Kidney epithelial cell (primary cell): ENCODE results near the gene DPH1. TPM values are rescaled to one million over a fixed set of nuclear protein-coding genes. Genes with fewer than 3 reads are reported as not detected.
A peak's percentile ranks its signal among the peaks of the same experiment; 100 is the strongest.

Experiments
- DNase-seq: peaks from one replicate; pipeline ENCODE4 v3.0.0-alpha.2; 2010; ENCODE audit warnings: low read depth
- H3K27me3 ChIP-seq: 2 replicates; pipeline ENCODE4 v1.6.0; 2011; ENCODE audit warnings: low read length; ENCODE audit not compliant: control insufficient read depth, insufficient read depth
- H3K36me3 ChIP-seq: 2 replicates; pipeline ENCODE4 v1.5.1; 2011; ENCODE audit warnings: low read length; ENCODE audit not compliant: control insufficient read depth, insufficient read depth
- H3K4me3 ChIP-seq: 2 replicates; pipeline ENCODE4 v1.5.1; 2011; ENCODE audit warnings: low read depth, mild to moderate bottlenecking, control low read depth, low read length
- total RNA-seq: library from RNA; depleted of rRNA; stranded (reverse); fragments of >200 nt; gene quantifications from 2 replicates; pipeline ENCODE4 v1.2.3, GENCODE V29; 2015
- TF ChIP-seq, protein P1 (sequence below): IDR thresholded peaks from 2 replicates; pipeline ENCODE4 v1.5.1; 2011; ENCODE audit warnings: mild to moderate bottlenecking, moderate library complexity, low read length, control low read depth, inconsistent platforms; ENCODE audit not compliant: insufficient read depth, poor library complexity, severe bottlenecking

Gene DPH1
- total RNA-seq, 1 donor from 2014 or later, result 29.5 TPM

DNA sequence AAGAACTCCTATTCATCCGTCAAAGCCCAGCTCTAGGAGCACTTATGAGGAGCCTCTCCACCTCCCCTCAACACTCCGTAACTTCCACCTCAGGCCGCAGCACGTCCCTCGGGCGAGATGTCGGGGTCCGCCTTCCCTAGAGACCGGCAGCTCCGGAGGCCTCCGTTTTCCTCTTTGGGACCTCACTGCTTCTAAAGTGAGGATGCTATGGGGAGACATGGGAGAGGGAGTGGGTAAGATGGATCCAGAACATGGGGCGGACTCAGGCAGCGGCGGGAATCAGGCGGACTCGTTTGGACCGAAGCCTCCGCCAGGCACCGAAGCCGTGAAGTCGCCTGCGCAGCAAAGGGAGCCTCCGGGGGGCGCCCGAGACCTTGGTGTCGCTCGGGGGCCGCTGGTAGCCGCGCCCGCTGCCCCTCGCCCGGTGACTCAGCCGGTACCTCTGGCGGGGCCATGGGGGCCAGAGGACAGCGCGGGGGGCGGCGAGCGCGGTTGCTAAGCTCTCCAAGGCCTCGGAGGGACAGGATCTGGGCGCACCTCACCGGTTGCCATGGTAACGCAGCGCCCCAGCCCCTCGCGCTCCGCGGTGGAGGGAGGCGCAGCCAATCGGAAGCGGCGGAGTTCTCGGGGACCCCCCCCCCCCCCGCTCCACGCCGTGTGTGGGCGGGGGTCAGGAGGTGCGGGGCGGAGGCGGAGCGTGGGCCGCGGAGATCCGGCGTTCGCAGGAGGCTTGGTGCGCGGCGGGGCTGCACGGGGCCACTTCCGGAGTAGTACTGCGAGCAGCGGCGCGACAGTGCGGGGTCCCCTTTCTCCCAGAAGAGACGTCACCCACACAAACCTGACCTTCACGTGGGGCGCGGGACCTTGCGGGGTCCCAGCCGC is 23.7 kb downstream of the DPH1 start:
- Histone ChIP-seq H3K36me3 (no peaks in the 10 kb centered on the region), H3K4me3 (peak overlapping the region; percentile 39), H3K27me3 (peaks cover 37% of the 10 kb centered on the region)
- DNase-seq, result no peak
- TF ChIP-seq, protein P1, sequence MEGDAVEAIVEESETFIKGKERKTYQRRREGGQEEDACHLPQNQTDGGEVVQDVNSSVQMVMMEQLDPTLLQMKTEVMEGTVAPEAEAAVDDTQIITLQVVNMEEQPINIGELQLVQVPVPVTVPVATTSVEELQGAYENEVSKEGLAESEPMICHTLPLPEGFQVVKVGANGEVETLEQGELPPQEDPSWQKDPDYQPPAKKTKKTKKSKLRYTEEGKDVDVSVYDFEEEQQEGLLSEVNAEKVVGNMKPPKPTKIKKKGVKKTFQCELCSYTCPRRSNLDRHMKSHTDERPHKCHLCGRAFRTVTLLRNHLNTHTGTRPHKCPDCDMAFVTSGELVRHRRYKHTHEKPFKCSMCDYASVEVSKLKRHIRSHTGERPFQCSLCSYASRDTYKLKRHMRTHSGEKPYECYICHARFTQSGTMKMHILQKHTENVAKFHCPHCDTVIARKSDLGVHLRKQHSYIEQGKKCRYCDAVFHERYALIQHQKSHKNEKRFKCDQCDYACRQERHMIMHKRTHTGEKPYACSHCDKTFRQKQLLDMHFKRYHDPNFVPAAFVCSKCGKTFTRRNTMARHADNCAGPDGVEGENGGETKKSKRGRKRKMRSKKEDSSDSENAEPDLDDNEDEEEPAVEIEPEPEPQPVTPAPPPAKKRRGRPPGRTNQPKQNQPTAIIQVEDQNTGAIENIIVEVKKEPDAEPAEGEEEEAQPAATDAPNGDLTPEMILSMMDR, result peak; percentile 61

DNA sequence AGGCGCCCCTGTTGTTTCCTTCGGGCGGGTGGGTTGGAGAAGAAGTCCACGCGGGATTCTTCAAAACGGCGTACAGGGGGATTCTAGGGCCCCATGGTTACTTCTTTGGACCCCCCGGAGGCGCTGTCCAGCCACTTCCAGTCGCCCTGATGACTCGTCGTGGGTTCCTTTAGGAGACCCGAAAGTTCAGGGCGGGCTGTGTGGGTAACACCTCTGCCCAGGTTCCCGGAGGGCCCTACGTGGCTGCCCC is 24.2 kb downstream of the DPH1 start:
- TF ChIP-seq, protein P1, result no peak
- Histone ChIP-seq H3K36me3 (no peaks in the 10 kb centered on the region), H3K27me3 (peaks cover 37% of the 10 kb centered on the region)

DNA sequence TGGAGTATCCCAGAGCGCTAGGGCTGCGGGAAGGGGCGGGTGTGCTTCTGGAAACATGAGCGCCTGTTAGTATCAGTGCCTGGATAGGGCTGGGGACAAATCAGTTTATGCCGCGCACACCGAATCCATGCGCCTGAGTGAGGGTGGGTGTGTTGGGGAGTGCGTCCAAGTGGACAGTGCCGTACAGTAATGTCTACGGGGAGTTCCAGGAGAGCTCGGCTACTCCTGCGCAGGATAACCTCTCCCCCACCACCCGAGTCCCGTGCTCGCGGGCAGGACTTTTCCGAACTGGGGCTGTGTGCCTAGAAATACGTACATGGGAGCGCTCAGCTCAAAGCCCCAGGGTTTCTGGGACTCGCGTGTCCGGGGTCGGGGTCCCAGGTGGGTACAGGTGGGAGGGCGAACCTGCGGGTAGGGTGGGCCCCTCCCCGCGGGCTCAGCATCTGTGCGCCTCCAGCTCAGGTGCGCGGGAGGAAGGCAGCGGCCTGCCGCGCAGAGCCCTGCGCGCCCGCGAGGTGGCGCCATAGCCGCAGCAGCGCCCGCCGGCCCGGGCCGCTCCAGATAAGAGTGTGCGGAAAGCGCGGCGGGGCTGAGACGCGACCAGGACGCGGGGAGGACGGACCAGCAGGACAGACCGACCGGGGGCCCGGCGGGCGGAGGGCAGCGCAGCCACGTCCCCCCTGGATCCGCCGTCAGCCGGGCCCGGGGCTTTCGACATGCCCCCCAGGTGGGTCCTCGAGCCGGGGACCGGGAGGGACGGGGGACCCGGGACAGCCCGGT is 24.7 kb downstream of the DPH1 start, which contains the start of gene HIC1:
Gene HIC1 (plus strand): TSS at position 592 of the 780 bp plus-strand sequence. CDS start 1,588 bp downstream, outside the sequence.
- H3K36me3 ChIP-seq, result no peaks in the 10 kb centered on the region
- H3K27me3 ChIP-seq, result peaks cover 37% of the 10 kb centered on the region
- no peak for DNase-seq
- TF ChIP-seq, protein P1, result peak; percentile 36
- peak within 1 kb of the TSS; percentile 47 for H3K4me3 ChIP-seq

More for the DNA sequence above, 24.2 kb downstream of the DPH1 start:
- no peak for DNase-seq
- peak overlapping the region; percentile 39 for H3K4me3 ChIP-seq

DNA sequence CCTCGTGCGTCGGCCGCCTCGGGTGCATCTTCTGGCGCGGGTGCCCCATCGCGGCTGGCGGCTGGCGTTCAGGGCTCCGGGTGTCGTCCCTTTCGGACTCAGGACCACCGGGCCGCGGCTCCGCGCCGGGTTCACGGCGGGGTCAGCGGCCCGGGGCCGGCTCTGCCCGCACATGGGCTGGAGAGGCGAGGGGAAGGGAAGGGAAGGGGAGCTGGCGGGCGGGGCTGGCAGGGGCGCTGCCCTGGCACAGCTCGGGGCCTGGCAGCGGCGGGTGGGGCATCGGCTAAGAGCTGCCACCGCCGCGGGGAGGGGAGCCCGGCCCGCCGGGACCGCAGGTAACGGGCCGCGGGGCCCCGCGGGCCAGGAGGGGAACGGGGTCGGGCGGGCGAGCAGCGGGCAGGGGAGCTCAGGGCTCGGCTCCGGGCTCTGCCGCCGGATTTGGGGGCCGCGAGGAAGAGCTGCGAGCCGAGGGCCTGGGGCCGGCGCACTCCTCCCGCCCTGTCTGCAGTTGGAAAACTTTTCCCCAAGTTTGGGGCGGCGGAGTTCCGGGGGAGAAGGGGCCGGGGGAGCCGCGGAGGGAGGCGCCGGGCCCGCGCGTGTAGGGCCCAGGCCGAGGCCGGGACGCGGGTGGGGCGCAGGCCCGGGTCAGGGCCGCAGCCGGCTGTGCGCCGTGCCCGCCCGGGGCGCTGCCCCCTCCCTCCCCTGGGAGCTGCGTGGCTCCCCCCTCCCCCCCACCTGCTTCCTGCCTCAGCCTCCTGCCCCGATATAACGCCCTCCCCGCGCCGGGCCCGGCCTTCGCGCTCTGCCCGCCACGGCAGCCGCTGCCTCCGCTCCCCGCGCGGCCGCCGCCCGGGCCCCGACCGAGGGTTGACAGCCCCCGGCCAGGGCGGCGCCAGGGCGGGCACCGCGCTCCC is 25.6 kb downstream of the DPH1 start:
- no peaks in the 10 kb centered on the region for H3K36me3 ChIP-seq
- peak overlapping the region; percentile 47 for H3K4me3 ChIP-seq
- peaks cover 37% of the 10 kb centered on the region for H3K27me3 ChIP-seq
- DNase-seq, result no peak
- TF ChIP-seq, protein P1, result no peak
